Neural cell (in vitro differentiated cells): ENCODE results near the gene ABHD11.

Source experiments
- CTCF ChIP-seq: fragments of 450-650 bp; IDR thresholded peaks from 2 replicates; pipeline ENCODE4 v1.5.1; 2014; ENCODE audit warnings: antibody characterized with exemption, mild to moderate bottlenecking, moderate library complexity; ENCODE audit not compliant: poor library complexity, severe bottlenecking
- EP300 ChIP-seq: fragments of 450-650 bp; conservative IDR thresholded peaks from 2 replicates; pipeline ENCODE4 v1.6.1; 2014; ENCODE audit warnings: antibody characterized with exemption, mild to moderate bottlenecking, moderate library complexity; ENCODE audit not compliant: poor library complexity, severe bottlenecking
- EZH2 ChIP-seq: fragments of 200-600, 300-800 bp; shearing (Covaris generic), sonication (generic); IDR thresholded peaks from 2 replicates; pipeline ENCODE4 v1.6.1; 2014; ENCODE audit warnings: antibody characterized with exemption, low read length, borderline replicate concordance, mild to moderate bottlenecking; ENCODE audit not compliant: insufficient read depth, poor library complexity, severe bottlenecking
- RAD21 ChIP-seq: fragments of 450-650 bp; conservative IDR thresholded peaks from 2 replicates; pipeline ENCODE4 v1.6.1; 2014; ENCODE audit warnings: antibody characterized with exemption, mild to moderate bottlenecking, moderate library complexity
- REST ChIP-seq: IDR thresholded peaks from 2 replicates; pipeline ENCODE4 v1.6.1; 2012; ENCODE audit warnings: borderline replicate concordance
- SMC3 ChIP-seq: fragments of 450-650 bp; conservative IDR thresholded peaks from 2 replicates; pipeline ENCODE4 v1.6.1; 2014; ENCODE audit warnings: antibody characterized with exemption, mild to moderate bottlenecking, moderate library complexity; ENCODE audit not compliant: poor library complexity

DNA sequence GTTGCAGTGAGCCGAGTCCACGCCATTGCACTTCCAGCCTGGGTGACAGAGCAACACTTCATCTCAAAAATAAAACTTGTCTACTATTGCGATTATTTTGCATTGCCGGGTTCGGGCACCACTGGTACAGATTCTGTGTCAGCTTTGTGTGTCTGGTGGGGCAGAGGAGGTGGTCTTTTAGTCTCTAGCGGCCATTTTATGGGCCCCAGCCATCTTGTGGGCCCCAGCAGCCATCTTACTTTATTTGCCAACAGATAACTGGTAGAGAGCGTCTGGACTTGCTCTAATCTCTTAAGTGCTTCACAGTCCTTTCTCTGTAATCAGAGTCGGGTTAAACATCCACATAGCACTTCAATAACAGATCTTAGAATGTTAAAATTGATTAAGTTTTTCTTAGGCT is 50.3 kb downstream of the ABHD11 start:
- no peak for TF ChIP-seq CTCF
- TF ChIP-seq SMC3: no peak
- no peak for TF ChIP-seq EZH2
- no peak for TF ChIP-seq EP300
- no peak for TF ChIP-seq REST
- no peak for TF ChIP-seq RAD21
